Umbilical cord (tissue), 2 donors: ENCODE results near the gene FHOD3. TPM values are rescaled to one million over a fixed set of nuclear protein-coding genes. Genes with fewer than 3 reads are reported as not detected.

Experiments used
- DNase-seq: peaks from one replicate; pipeline ENCODE4 v3.0.0-alpha.2; 2015; ENCODE audit warnings: low spot score
- total RNA-seq: library from RNA; depleted of rRNA; stranded (reverse); fragments of >200 nt; gene quantifications from one replicate; pipeline ENCODE4 v1.2.3, GENCODE V29; 2014; ENCODE audit warnings: low replicate concordance; ENCODE audit not compliant: insufficient read depth

The FHOD3 gene
- total RNA-seq, 1 donor from 2014 or later: 59.7 TPM

- no peak for DNase-seq
These were observed 293.4 kb downstream of the FHOD3 start for GRCh38 chr18:36590621-36591580.

GRCh38 chr18:36592282-36592681, 294.8 kb downstream of the FHOD3 start:
- DNase-seq: no peak

GRCh38 chr18:36593001-36593400, 295.5 kb downstream of the FHOD3 start:
- no peak for DNase-seq

GRCh38 chr18:36593641-36594040, 296.1 kb downstream of the FHOD3 start:
- no peak for DNase-seq

GRCh38 chr18:36594621-36595020, 297.1 kb downstream of the FHOD3 start:
- no peak for DNase-seq

GRCh38 chr18:36595046-36595817, 297.7 kb downstream of the FHOD3 start:
- DNase-seq: no peak

GRCh38 chr18:36595818-36596215, 298.3 kb downstream of the FHOD3 start:
- DNase-seq: no peak

GRCh38 chr18:36597636-36598035, 300.1 kb downstream of the FHOD3 start:
- peak; percentile 52 for DNase-seq

- no peak for DNase-seq
These were observed 303.0 kb downstream of the FHOD3 start for GRCh38 chr18:36600548-36600947.

GRCh38 chr18:36601316-36601715, 303.8 kb downstream of the FHOD3 start:
- DNase-seq: no peak

- DNase-seq: no peak
These were observed 304.6 kb downstream of the FHOD3 start for GRCh38 chr18:36602071-36602470.

- DNase-seq: peak; percentile 18
These were observed 305.1 kb downstream of the FHOD3 start for GRCh38 chr18:36602620-36603019.

GRCh38 chr18:36608107-36608506, 310.6 kb downstream of the FHOD3 start:
- DNase-seq: no peak

GRCh38 chr18:36610258-36610657, 312.7 kb downstream of the FHOD3 start:
- no peak for DNase-seq

GRCh38 chr18:36610661-36611060, 313.1 kb downstream of the FHOD3 start:
- peak; percentile 89 for DNase-seq

- no peak for DNase-seq
These were observed 315.6 kb downstream of the FHOD3 start for GRCh38 chr18:36613069-36613468.

- DNase-seq: no peak
These were observed 316.3 kb downstream of the FHOD3 start for GRCh38 chr18:36613810-36614209.

- DNase-seq: no peak
These were observed 323.3 kb downstream of the FHOD3 start for GRCh38 chr18:36620788-36621187.

- DNase-seq: no peak
These were observed 325.1 kb downstream of the FHOD3 start for GRCh38 chr18:36622610-36623009.

- peak; percentile 83 for DNase-seq
These were observed 325.6 kb downstream of the FHOD3 start for GRCh38 chr18:36623091-36623490.

- DNase-seq: peak; percentile 31
These were observed 326.2 kb downstream of the FHOD3 start for GRCh38 chr18:36623681-36624190.

GRCh38 chr18:36624451-36625167, 327.1 kb downstream of the FHOD3 start:
- DNase-seq: peak; percentile 46
